Mucosa of stomach (tissue), 1 donor: ENCODE data around the gene TAF12.
"Not testable (repeated sequence)": the region's sequence is repeated elsewhere in the genome, so short reads cannot be mapped to it uniquely, and the experiment has no call there.

Experiments
- H3K27me3 ChIP-seq: one replicate; pipeline ENCODE4 v1.7.0; 2013; ENCODE audit warnings: mild to moderate bottlenecking, low read length; ENCODE audit not compliant: control insufficient read depth, insufficient read depth
- H3K36me3 ChIP-seq: one replicate; pipeline ENCODE4 v1.7.0; 2013; ENCODE audit warnings: low read length; ENCODE audit not compliant: control insufficient read depth, insufficient read depth
- H3K4me1 ChIP-seq: one replicate; pipeline ENCODE4 v1.7.0; 2013; ENCODE audit warnings: mild to moderate bottlenecking, low read length; ENCODE audit not compliant: control insufficient read depth, insufficient read depth
- H3K4me3 ChIP-seq: one replicate; pipeline ENCODE4 v1.7.0; 2013; ENCODE audit warnings: low read length
- H3K9ac ChIP-seq: one replicate; pipeline ENCODE4 v1.7.0; 2013; ENCODE audit warnings: mild to moderate bottlenecking, low read length, moderate library complexity
- H3K9me3 ChIP-seq: one replicate; pipeline ENCODE4 v1.7.0; 2013; ENCODE audit warnings: mild to moderate bottlenecking, low read length, moderate library complexity; ENCODE audit not compliant: control insufficient read depth
- donor health status: Pancreatic carcinoma.

TAF12 gene

DNA sequence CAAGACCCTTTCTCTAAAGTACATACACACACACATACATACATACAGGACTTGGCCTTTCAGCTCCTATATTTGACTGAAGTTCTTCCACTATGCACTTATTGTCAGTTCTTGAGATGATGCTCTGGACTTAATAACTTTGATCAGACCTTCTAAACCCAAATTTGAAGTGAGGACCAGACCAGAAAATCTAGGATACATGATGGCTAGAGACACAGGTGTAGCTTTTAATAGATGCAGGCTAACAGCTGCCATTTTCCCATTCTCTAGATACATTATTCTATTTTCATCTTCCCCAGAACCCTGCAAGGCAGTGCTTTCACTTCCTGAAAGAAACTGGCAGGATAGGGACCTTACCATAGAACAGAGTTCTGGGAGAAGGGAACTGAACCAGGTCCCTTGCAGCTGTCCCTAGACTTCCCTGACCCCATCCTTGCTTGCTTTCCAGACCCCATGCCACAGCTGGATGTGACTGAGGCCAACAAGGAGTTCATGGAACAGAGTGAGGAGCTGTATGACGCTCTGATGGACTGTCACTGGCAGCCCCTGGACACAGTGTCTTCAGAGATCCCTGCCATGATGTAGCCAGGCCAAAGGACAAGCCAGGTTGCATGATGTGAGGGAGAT is 65.7 kb downstream of the TAF12 start:
- peaks cover 15% of the 10 kb centered on the region for H3K4me1 ChIP-seq
- no peak overlapping the region for H3K4me3 ChIP-seq
- no peaks in the 10 kb centered on the region for H3K9me3 ChIP-seq
- no peaks in the 10 kb centered on the region for H3K36me3 ChIP-seq
- H3K9ac ChIP-seq = no peak overlapping the region
- H3K27me3 ChIP-seq = no peaks in the 10 kb centered on the region

DNA sequence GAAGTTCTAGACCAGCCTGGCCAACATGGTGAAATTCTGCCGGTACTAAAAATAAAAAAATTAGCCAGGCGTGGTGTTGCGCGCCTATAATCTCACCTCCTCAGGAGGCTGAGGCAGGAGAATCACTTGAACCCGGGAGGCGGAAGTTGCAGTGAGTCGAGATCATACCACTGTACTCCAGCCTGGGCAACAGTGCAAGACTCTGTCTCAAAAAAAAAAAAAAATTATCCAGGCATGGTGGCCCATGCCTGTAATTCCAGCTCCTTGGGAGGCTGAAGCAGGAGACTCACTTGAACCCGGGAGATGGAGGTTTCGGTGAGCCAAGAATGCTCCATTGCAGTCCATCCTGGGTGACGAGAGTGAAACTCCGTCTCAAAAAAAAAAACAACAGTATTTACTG is 69.3 kb downstream of the TAF12 start:
- H3K27me3 ChIP-seq = no peaks in the 10 kb centered on the region
- no peaks in the 10 kb centered on the region for H3K4me1 ChIP-seq
- no peak overlapping the region for H3K9ac ChIP-seq
- H3K4me3 ChIP-seq = no peak overlapping the region
- no peaks in the 10 kb centered on the region for H3K9me3 ChIP-seq
- H3K36me3 ChIP-seq = no peaks in the 10 kb centered on the region

DNA sequence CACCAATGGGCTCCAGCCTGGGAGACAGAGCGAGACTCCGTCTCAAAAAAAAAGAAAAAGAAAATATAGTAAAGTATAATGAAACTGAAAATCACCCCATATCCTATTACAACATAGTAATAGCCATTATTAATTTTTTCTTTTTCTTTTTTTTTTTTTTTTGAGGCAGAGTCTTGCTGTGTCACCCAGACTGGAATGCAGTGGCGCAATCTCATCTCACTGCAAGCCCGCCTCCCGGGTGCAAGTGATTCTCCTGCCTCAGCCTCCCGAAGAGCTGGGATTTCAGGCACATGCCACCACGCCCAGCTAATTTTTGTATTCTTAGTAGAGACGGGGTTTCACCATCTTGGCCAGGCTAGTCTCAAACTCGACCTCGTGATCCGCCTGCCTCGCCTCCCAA is 70.0 kb downstream of the TAF12 start:
- H3K36me3 ChIP-seq, H3K9me3 ChIP-seq, H3K27me3 ChIP-seq, H3K4me1 ChIP-seq, H3K4me3 ChIP-seq, H3K9ac ChIP-seq: not testable (repeated sequence)

DNA sequence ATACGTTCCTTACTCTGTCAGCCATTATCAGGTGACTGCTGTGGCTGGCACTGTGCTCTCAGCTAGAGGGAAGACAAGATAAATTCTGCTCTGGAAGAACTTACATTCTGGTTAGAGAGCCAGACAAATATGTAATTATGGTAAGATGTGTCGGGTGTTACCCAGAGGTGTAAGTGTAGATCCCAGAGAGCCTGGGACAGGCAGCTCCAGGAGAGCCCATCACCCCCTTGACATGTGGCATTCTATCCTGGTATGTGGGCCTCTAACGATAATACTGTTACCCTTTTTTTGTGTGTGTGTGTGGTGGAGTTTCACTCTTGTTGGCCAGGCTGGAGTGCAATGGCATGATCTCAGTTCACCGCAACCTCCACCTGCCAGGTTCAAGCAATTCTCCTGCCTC is 71.0 kb downstream of the TAF12 start:
- Histone ChIP-seq H3K36me3 (no peaks in the 10 kb centered on the region), H3K9me3 (no peaks in the 10 kb centered on the region), H3K4me1 (no peaks in the 10 kb centered on the region), H3K9ac (no peak overlapping the region), H3K4me3 (no peak overlapping the region), H3K27me3 (no peaks in the 10 kb centered on the region)

DNA sequence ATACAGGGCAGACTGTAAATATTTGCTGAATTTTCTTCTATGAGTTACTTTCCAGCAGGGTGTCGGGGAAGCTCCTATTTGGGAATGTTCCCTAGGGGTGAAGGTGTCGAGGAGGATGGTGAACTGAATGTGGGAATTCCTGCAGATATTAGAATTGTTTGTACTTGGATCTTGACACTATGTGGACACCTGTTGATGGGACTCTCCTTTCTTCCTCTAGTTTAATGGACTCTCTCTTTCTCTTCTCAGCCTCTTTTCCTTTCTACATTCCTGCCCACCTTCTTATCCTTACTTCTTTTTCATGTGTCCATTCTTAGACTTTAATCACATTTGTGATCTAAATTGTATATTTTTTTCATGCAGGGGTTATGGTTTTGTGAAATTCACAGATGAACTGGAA is 75.9 kb downstream of the TAF12 start:
- Histone ChIP-seq H3K9me3 (no peaks in the 10 kb centered on the region), H3K4me3 (no peak overlapping the region), H3K9ac (no peak overlapping the region), H3K27me3 (no peaks in the 10 kb centered on the region), H3K4me1 (no peaks in the 10 kb centered on the region), H3K36me3 (peaks cover 6% of the 10 kb centered on the region)

DNA sequence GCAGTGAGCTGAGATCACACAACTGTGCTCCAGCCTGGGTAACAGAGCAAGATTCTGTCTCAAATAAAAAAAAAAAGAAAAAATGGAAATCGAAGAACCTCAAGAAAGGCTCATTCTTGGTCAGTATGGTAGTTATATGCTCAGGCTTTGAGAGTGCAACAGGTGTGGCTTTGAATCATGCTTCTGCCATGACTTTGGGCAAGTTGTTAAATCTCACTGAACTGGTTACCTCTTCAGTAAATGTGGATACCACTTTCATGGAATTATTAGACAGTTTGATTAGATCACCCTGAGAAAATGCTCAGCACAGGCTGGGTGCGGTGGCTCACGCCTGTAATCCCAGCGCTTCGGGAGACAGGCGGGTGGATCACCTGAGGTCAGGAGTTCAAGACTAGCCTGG is 77.1 kb downstream of the TAF12 start:
- Histone ChIP-seq H3K4me3 (no peak overlapping the region), H3K4me1 (no peaks in the 10 kb centered on the region), H3K27me3 (no peaks in the 10 kb centered on the region), H3K9me3 (no peaks in the 10 kb centered on the region), H3K36me3 (peaks cover 6% of the 10 kb centered on the region), H3K9ac (no peak overlapping the region)

DNA sequence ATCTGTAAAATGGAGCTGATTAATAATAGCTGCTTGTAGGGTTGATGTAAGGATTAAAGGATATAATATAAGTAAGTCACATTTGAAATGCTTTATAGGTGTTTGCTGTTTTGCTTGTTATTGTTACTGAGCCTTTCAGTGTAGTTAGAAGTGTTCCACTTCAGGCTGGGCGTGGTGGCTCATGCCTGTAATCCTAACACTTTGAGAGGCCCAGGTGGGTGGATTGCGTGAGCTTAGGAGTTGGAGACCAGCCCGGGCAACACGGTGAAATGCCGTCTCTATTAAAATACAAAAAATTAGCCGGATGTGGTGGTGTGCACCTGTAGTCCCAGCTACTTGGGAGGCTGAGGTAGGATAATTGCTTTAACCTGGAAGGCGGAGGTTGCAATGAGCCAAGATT is 77.8 kb downstream of the TAF12 start:
- Histone ChIP-seq H3K9me3 (no peaks in the 10 kb centered on the region), H3K36me3 (peaks cover 6% of the 10 kb centered on the region), H3K27me3 (no peaks in the 10 kb centered on the region)

DNA sequence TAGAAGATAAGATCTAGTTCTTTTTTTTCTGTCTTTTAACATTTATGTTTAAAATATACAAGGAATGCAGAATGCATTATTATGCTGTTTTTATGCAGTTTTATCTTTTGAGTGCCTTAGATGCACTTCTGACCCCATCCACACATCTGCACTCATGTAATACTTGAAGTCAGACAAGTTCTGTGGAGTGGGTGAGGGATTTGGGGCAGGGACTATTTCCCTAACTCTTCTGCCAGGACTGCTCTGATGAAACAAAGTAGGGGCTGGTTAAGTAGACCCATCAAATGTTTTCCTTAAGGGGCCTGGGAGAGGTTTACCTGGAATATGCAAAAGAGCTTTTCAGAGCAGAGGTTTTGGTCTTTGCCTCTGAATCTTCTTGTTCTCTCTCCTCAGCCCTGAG is 78.6 kb downstream of the TAF12 start:
- H3K4me1 ChIP-seq = no peaks in the 10 kb centered on the region
- H3K9me3 ChIP-seq = no peaks in the 10 kb centered on the region
- peaks cover 6% of the 10 kb centered on the region for H3K36me3 ChIP-seq
- no peak overlapping the region for H3K4me3 ChIP-seq
- no peaks in the 10 kb centered on the region for H3K27me3 ChIP-seq
- no peak overlapping the region for H3K9ac ChIP-seq

More for the DNA sequence above, 77.8 kb downstream of the TAF12 start:
- Histone ChIP-seq H3K4me3 (no peak overlapping the region), H3K4me1 (no peaks in the 10 kb centered on the region), H3K9ac (no peak overlapping the region)

DNA sequence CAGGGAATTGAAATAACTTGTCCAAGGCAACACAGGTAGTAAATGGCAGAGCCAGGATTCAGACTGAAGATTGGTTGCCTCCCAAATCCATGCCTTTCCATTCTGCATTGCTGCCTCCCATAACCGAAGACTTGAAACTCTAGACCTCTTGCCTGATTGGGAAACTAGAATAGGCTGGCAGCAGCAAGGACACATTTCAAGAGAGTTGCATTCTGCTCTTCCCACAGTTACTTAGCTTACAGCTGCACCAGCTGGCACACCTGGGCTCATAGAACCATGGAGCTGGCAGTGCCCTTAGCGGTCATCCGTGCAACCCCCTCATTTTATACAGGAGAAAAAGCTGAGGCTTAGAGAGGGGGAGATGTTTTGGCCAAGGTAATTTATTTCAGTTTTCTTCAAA is 82.0 kb downstream of the TAF12 start:
- H3K36me3 ChIP-seq = peaks cover 6% of the 10 kb centered on the region

More for the DNA sequence above, 82.0 kb downstream of the TAF12 start:
- Histone ChIP-seq H3K4me1 (no peaks in the 10 kb centered on the region), H3K9ac (no peak overlapping the region), H3K4me3 (no peak overlapping the region), H3K27me3 (no peaks in the 10 kb centered on the region), H3K9me3 (no peaks in the 10 kb centered on the region)
